SK-N-SH treated with all-trans-retinoic acid at 6 μM for 48 hours (cell line): Measurements from ENCODE around the gene C8B.

ENCODE experiments used
- GLIS3 ChIP-seq: fragments of 250-450 bp; sonication (Bioruptor Pico); IDR thresholded peaks from 2 replicates; pipeline ENCODE4 v1.5.0; 2020; ENCODE audit warnings: mild to moderate bottlenecking, moderate library complexity
- ZC3H10 ChIP-seq: fragments of 250-450 bp; sonication (Bioruptor Pico); IDR thresholded peaks from 2 replicates; pipeline ENCODE4 v1.5.1; 2021; ENCODE audit warnings: mild to moderate bottlenecking, moderate library complexity
- ZNF70 ChIP-seq: fragments of 450-650 bp; formaldehyde crosslinking; IDR thresholded peaks from 2 replicates; pipeline ENCODE4 v1.5.0; 2020; ENCODE audit warnings: mild to moderate bottlenecking, moderate library complexity
- TF ChIP-seq, protein P1 (sequence below): fragments of 250-450 bp; sonication (Bioruptor Pico); IDR thresholded peaks from 2 replicates; pipeline ENCODE4 v1.8.0; 2020; ENCODE audit warnings: mild to moderate bottlenecking, moderate library complexity, borderline replicate concordance

DNA sequence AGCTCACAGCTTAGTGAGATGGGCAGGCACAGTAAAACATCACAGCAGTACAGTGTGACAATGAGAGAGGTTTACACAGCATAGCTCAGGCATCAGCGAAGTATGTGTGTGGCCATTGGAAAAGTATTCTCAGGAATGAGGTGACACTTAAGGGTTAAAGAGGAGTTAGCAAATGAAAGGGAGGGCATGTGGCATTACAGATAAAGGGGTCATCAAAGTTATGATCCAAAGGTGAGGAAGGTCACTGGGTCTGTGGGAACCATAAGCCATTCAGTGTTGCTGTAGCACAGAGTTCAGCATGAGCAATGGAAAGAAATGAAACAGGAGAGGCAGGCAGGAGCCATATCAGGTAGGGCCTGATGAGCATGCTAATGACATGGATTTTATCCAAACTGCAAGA is 4.5 kb upstream of the C8B start:
- TF ChIP-seq GLIS3 (CRISPR knock-in tag) = no peak
- no peak for TF ChIP-seq ZNF70 (CRISPR knock-in tag)
- no peak for TF ChIP-seq ZC3H10 (CRISPR knock-in tag)
- TF ChIP-seq, protein P1, sequence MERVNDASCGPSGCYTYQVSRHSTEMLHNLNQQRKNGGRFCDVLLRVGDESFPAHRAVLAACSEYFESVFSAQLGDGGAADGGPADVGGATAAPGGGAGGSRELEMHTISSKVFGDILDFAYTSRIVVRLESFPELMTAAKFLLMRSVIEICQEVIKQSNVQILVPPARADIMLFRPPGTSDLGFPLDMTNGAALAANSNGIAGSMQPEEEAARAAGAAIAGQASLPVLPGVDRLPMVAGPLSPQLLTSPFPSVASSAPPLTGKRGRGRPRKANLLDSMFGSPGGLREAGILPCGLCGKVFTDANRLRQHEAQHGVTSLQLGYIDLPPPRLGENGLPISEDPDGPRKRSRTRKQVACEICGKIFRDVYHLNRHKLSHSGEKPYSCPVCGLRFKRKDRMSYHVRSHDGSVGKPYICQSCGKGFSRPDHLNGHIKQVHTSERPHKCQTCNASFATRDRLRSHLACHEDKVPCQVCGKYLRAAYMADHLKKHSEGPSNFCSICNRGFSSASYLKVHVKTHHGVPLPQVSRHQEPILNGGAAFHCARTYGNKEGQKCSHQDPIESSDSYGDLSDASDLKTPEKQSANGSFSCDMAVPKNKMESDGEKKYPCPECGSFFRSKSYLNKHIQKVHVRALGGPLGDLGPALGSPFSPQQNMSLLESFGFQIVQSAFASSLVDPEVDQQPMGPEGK (CRISPR knock-in tag) = no peak
